ENCODE data around the gene RPS3A.
"Not testable (repeated sequence)": the region's sequence is repeated elsewhere in the genome, so short reads cannot be mapped to it uniquely, and the experiment has no call there.

Gene RPS3A

DNA sequence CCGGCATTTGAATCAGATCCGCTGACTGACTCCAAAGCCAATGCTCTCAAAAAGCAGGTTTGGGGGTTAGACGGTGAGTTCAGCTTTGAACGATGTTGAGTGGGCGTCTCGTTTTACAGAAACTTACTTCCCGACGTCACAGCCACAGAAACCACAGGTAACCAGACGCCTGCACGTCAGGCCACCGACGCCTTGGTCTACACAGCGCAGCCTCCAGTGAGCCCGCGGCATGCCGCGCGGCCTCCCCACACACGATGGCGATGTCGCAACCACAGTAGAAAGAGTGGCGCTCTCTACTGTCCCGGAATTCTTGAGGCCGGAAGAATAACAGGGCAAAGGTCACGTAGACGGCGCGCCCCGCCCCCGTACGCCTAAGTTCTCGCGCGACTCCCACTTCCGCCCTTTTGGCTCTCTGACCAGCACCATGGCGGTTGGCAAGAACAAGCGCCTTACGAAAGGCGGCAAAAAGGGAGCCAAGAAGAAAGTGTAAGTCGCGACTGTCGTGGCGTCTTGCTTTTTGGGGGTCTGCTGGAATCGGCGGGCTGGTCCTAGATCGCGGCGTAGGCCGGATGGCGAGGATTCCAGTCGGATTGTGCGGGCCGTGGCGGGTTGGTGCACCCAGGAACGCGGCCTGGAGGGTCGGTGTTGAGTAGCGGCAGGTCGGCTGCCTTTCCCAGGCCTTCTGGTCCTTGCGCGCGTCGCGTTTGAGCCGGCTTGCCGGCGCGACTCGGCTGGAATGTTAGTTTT lies at the start of gene RPS3A:
Gene RPS3A, plus strand, starts transcription at position 400 of the 747 bp plus-strand sequence. Its CDS starts 25 bp downstream, at position 425.
- DNase-seq, result peak; percentile 65 to 98 (median 92)

DNA sequence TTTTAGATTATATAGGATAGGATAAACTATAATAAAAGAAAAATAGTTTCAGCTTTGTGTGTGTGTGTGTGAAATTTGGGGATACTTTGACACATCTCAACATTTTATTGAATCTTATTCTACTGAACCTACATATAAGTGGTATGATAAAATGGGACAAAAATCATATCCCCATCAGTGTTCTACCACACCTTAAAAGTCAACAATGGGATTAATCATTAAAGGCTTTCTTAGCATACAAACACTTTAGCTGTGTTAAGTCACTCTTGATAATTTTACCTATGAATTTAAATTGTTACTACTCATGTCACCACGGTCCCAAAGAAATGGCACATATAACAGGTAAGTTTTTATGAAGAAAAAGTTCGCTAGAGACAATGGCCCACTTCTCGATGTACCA lies 46.6 kb upstream of the RPS3A start:
- DNase-seq, result no peak

DNA sequence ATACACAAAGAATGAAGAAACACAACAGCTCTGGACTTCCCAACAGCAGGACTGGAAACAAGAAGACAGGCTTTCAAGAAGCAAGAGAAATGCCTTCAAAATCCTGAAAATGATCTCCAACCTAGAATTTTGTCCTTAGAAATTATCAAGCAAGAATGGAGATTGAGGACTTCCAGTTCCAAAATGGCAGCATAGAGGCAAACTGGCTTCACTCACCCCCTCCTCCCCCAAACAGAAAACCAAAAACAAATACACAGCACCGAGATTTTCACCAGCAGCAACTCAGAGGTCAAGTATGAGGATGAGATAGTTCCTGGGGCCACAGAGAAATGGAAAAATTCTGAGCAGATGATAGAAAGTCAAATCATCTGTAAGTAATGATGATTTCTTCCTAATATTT lies 43.9 kb upstream of the RPS3A start:
- DNase-seq, result no peak

DNA sequence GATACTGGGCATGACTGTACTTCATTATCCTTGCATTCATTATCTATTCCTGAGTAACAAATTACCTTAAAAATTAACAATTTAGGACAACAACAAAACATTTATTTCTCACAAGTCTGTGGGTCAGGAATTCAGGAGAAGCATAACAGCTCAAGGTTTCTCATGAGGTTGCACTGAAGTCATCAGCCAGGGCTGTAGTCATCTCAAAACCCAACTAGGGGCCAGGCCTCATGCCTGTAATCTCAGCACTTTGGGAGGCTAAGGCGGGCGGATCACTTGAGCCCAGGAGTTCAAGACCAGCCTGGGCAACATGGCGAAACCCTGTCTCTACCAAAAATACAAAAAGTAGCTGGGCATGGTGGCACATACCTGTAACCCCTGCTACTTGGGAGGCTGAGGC lies 36.3 kb upstream of the RPS3A start:
- not testable (repeated sequence) for DNase-seq

DNA sequence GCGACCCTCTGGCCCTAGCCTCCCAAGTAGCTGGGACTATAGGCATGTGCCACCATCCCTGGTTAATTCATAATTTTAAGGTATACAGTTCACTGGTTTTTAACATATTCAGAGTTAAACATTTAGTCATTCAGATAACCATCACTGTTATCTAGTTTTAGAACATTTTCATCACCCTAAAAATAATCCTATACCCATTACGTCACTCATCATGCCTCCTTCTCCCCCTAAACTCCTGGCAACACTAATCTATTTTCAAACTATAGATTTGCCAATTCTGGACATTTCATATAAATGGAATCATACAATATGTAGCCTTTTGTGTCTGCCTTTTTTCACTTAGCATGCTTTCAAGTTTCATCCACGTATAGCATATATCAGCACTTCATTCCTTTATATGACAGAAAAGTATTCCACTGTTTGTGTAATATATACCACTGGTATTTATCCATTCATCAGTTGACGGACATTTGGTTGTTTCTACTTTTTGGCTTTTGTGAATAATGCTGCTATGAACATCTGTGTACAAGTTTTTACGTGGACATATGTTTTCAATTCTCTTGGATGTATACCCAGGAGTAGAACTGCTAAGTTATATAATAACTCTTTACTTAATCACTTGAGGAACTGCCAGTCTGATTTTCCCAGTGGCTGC lies 32.0 kb upstream of the RPS3A start:
- no peak for DNase-seq

DNA sequence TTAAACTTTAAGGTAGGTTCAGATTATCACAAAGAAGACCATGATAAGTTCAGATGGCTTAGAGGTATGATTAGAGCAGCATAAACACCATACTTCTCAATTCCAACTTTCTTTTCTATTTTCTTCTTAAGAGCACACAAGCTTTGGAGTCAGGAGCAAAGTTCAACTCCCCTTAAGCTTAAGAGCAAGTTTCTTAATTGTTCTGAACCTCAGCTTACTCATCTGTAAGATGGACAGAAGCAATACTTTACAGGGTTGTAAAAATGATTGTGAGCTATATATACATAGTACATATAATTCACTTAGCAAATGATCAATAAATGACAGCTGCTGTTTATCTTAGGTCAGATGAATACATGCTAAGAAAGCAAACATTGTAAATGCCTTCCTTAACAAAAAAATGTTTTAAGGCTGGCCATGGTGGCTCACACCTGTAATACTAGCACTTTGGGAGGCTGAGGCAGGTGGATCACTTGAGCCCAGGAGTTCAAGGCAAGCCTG lies 25.0 kb upstream of the RPS3A start:
- no peak for DNase-seq

DNA sequence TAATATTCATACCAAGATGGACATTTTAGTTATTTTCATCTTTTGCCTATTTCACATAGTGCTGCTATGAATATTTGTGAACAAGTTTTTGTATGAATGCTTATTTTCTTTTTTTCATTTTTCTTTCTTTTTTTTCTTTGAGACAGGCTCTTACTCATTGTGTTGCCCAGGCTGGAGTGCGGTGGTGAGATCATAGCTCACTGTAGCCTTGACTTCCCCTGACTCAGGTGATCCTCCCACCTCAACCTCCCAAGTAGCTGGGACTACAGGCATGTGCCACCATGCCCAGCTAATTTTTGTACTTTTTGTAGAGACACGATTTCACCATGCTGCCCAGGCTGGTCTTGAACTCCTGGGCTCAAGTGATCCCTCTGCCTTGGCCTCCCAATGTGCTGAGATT lies 21.4 kb upstream of the RPS3A start:
- not testable (repeated sequence) for DNase-seq

DNA sequence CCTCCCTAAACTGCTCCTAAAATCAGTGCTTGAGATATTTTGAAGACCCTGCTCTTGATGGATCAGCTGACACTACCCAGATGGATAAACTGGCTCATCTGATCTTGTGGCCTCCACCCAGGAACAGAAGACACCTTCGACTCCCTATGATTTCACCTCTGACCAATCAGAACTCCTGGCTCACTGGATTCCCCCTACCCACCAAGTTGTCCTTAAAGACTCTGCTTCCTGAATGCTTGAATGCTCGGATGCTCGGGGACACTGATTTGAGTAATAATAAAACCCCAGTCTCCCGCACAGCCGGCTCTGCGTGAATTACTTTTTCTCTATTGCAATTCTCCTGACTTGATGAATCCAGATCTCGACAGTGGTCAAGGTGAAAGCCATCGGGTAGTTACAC lies 12.0 kb upstream of the RPS3A start:
- no peak for DNase-seq

DNA sequence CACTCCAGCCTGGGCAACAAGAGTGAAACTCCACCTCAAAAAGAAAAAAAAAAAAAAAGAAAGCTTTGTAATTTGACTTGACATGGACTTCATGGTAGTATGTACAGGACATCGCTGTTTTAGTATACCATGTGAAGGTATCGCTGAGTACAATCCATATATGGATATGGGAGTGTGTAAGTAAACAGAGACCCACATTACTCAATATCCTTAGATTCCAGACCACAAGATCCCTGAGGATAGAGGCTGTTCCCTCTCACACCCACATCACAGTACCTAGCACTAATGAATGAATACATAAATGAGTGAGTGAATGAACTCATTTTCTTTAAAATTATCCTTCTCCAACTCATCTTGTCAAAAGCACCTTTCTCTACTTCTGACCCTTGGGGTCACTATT lies 8.4 kb upstream of the RPS3A start:
- no peak for DNase-seq

DNA sequence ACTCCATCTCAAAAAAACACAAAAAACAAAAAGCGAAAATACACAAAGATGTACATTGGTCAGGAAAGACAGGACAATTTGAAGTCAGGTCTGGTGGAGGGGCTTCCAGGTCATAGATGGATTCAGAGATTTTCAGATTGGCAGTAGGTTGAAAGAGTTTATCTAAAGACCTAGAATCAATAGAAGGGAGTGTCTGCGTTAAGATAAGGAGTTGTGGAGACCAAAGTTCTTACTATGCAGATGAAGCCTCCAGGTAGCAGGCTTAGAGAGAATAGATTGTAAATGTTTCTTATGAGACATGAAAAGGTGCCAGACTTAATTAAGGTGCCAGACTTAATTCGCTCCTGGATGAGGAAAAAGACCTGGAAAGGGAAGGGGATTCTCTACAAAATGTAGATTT lies 6.9 kb upstream of the RPS3A start:
- DNase-seq, result no peak

DNA sequence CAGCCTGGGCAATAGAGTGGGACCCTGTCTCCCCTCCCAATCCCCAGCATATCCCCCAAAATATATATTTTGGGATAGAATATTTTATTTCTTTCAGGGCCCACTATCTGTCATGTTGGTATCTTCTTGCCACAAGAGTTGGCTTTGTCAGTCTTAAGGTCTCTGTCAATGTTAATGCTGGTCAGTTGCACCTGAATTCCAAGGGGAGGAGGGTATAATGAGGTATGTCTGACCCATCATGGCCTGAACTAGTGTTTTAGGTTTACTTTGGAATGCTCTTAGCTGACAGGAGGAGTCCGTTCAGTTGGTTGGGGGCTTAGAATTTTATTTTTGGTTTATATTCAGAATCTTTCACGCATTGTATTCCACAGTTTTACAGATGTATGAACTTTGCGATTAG lies 6.2 kb upstream of the RPS3A start:
- no peak for DNase-seq

DNA sequence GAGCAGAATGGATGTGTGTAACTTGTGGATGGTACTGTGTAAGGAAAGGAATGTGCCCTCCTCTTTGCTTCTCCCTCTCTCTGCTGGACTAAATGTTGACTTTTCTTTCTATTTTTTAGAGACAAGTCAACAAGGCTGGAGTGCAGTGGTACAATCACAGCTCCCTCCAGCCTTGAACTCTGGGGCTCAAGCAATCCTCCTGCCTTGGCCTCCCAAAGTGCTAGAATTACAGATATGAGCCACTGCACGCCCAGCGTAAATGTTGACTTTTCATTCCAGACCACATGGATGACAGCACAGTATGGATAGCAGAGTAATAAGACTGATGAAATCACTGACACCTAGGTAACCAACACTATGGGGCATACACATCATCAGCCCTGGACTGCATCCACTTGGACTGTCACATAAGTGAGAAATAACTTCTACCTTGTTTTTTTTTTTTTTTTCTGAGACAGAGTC lies 5.1 kb upstream of the RPS3A start:
- DNase-seq, result no peak

DNA sequence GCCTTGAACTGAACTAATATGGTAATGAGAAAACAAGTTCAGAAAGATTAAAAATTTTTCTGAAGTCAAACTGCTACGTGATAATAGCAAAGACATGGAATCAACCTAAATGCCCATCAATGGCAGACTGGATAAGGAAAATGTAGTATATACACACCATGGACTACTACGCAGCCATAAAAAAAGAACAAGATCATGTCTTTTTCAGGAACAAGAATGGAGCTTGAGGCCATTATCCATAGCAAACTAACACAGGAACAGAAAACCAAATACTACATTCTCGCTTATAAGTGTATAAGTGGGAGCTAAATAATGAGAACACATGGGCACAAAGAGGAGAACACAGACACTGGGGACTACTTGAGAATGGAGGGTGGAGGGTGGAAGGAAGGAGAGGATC lies 4.3 kb upstream of the RPS3A start:
- no peak for DNase-seq

DNA sequence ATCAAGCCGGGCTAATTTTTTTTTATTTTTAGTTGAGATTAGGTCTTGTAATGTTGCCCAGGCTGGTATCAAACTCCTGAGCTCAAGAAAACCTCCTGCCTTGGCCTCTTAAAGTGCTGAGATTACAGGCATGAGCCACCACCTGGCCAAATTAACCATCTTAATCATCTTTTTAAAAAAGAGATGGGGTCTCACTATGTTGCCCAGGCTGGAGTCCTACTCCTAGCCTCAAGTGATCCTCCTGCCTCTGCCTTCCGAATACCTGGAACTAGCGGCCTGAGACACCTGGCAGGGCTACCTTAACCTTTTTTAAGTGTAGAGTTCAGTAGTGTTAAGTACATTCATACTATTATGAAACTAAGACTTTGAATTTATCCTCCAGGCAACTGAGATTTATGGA lies 1.7 kb upstream of the RPS3A start:
- DNase-seq, result no peak

DNA sequence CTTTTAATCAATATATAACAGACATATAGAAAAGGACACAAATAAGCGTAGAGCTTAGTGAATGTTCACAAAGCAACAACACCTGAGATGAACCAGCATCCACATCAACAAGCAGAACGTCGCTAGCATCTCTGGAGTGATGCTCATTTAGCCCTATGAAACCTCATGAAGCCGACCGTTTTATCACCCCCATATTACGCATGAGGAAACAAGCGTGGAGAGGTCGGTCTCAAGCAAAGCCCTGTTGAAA lies 524 bp upstream of the RPS3A start:
- DNase-seq, result no peak

DNA sequence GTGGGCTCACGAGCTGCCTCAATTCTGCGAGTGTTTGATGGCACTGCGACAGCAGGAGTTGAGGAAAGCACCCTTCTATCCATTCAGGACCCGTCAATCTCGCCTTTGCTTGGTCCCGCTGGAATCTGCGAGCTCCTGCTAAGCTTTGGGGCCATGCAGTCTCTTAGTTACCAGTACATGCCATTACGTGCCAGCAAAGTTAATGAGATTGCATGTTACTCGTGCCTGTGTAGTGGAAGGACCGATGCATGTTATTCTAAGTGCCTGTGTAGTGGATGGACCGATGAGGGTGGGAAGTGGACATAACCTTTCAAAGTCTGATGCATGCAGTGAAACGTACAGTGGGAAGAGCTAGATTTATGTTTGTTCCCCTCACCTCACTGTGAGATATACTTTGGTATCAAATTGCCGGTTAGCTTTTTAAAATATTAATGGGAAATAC lies 569 bp downstream of the RPS3A start:
- peak in 4 of 51 donors; percentile 33 to 58 (median 42) for DNase-seq

DNA sequence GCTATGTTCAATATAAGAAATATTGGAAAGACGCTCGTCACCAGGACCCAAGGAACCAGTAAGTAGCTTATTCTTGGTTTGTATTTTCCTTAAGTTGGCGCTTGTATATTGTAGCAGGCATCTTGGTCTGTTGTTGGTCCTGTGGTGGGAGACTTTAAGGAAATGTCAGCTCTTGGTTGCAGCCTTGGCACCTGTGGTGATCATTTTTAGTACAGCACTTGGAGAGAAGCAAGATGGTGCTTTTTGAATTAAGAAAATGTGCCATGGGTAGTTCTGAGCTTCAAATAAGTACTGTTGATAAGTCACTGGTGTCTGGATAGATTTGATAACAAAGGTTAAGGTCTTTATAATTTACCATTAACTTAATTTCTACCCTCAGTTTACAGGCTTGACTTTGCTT lies 1.1 kb downstream of the RPS3A start:
- no peak for DNase-seq

DNA sequence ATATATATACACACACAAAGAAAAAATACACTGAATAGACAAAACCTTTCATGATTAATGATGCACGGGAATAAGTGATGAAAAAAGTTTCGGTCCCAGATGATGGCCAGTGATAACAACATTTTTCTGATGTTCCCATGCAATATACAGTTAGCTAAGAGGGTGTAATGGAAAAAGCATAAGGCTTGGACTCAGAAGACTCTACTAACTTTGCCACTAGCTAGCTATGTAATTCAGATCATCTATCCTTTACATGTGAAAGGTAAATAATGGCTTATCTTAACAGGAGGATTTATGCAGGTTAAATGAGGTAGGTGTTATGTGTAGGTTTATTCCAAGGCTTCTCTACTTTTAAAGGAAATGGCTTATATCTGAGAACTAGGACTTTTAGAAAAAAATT lies 4.3 kb downstream of the RPS3A start:
- DNase-seq, result no peak

DNA sequence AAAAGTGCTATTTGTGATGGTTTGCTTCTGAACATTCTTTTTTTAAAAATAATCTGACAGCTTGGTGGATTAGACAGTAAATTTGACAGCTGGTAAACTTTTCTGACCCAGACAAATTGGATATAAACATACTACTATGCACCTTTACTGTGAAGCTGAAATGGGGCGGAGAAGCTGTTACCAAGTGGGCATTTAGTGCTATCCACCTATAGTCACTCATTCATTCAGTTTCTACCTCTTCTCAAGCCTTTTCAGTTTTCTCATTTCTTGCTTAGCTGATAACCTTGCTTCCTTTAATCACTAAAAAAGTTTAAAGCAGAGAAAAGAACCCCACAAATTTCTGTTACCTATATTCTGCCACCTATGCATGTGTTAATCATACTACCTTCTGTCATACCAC lies 5.2 kb downstream of the RPS3A start:
- DNase-seq, result no peak

DNA sequence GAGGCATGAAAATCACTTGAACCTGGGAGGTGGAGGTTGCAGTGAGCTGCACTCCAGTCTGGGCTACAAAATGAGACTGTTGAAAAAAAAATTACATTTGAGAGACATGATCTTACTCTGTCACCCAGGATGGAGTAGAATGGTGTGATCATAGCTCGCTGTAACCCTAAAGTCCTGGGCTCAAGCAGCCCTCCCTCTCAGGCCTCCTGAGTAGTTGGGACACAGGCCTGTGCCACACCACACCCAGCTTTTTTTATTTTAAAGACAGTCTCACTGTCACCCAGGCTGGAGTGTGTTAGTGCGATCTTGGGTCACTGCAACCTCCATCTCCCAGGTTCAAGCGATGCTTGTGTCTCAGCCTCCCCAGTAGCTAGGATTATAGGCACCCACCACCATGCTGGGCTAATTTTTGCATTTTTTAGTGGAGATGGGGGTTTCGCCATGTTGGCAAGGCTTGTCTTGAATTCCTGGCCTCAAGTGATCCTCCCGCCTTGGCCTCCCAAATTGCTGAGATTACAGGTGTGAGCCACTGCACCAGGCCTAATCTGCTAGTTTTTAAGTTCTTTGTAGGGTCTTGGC lies 6.1 kb downstream of the RPS3A start:
- no peak for DNase-seq

DNA sequence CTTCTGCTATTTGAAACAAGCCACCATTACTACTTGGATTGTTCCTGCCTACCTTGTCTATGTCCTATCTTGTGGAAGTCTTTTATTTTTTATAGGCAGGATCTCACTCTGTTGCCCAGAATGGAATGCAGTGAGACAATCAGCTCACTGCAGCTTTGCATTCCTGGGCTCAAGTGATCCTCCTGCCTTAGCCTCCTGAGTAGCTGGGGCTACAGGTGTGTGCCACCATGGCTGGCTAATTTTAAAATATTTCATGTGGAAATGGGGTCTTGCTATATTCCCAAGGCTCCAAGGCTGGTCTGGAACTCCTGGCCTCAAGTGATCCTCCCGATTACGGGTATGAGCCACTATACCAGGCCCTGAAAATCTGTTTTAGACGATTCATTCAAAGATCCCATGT lies 7.6 kb downstream of the RPS3A start:
- no peak for DNase-seq

DNA sequence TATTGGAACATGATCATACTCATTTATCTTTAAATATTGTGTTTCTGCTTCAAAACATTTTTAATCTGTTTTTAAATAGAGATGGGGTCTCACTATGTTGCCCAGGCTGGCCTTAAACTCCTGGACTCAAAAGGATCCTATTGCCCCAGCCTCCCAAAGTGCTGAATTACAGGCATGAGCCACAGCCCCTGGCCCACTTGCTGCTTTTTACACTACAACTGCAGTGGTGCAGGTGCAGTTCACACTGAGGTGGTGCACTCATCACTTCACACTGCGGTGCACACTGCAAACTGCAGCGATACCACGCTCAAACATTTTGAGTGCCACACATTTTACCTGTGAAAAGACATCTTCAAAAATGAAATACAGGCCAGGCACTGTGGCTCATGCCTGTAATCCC lies 10.8 kb downstream of the RPS3A start:
- no peak for DNase-seq

DNA sequence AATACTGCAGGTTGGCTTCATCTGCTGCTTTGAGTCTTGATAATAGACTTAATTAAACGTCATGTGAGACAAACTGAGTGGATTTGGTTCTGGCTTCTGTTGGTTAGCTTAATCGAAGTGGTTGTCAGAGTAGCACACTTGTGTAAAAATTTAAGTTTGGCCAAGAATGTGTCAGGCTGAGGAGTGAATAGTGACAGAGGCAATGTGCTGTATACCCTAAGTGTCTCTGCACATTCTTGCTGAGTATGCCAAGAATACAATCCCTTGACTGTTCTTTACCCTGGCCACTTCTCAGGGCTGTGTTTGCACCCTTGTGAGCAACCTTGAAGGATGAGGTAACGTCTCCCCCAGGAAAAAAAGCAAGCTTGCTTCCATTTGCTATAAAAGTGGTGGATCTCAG lies 14.9 kb downstream of the RPS3A start:
- no peak for DNase-seq

Measured in hypothalamus (tissue), 51 donors.